NCI-H187 (cell line): ENCODE data around the gene SLC35A3.
"Not testable (repeated sequence)": the region's sequence is repeated elsewhere in the genome, so short reads cannot be mapped to it uniquely, and the experiment has no call there.

Source experiments
- DNase-seq, 2 experiments: peaks; one replicate each; lab custom pipeline; 2025; lab: John Stamatoyannopoulos, UW

The SLC35A3 gene

DNA sequence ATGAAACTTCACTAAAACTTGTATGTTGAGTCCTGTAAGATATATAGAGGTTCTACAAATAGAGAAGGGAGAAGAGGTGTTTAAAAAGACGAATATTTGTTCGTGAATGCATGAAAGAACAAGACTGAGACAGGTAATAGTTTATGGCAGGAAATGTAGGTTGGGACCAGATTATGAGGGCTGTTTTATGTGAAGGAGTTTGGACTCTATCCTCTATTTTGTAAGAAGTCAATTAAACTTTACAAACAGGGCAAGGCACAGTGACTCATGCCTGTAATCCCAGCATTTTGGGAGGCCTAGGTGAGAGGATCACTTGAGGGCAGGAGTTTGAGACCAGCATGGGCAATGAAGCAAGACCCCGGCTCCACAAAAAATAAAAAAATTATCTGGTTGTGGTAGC is 5.7 kb downstream of the SLC35A3 start:
- no peak for DNase-seq

DNA sequence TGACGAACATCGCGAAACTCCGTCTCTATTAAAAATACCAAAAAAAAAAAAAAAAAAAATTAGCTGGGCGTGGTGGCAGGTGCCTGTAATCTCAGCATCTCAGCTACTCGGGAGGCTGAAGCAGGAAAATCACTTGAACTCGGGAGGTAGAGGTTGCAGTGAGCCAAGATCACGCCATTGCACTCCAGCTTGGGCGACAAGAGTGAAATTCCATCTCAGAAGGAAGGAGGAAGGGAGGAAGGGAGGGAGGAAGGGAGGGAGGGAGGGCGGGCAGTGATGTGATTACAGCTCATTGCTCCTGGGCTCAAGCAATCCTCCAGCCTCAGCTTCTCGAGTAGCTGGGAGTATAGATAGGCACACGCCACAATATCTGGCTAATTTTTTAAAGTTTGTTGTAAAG is 7.5 kb downstream of the SLC35A3 start:
- not testable (repeated sequence) for DNase-seq

GRCh38 chr1:99978218-99978617 is 8.4 kb downstream of the SLC35A3 start:
- no peak for DNase-seq

GRCh38 chr1:99979091-99979490 is 9.3 kb downstream of the SLC35A3 start:
- DNase-seq: no peak

GRCh38 chr1:99980928-99981327 is 11.1 kb downstream of the SLC35A3 start:
- DNase-seq: no peak

GRCh38 chr1:99986656-99987225 is 16.9 kb downstream of the SLC35A3 start:
- no peak for DNase-seq

- DNase-seq: no peak
Observed at GRCh38 chr1:99988210-99988765, 18.5 kb downstream of the SLC35A3 start.

- DNase-seq: no peak
Observed at GRCh38 chr1:99992044-99992722, 22.4 kb downstream of the SLC35A3 start.

DNA sequence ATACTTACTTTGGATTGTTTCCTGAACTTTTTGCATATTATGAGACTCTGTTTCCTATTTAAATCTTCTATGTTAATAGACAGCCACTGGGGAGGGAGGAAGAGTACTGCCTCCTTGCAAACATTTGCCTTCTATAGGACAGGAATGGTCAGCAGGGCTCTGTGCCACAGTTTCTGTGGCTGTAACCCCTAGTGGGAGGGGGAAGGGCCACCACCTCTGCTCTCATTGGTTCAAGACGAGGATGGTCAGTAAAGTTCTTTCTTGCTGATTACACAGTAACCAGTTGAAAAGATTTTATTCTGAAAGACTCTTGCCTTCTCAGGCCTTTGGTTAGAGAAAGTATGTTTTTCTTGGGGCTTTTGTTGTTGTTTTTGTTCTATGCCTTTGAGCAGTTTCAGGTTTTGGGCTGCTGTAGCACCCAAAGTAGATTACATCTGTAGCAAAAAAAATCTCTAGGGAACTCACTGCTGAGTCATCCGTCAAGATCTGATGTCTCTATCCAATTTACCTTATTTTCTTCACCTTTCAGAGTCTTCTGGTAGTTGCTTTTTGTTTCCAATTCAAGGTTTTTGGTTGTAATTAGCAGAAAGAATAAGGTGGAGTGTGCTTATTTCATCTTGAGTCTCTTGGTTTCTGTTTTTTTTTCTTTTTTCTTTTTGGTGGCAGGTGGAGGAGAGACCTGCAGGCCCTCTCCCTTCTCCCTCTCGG is 23.1 kb downstream of the SLC35A3 start:
- DNase-seq: no peak

DNA sequence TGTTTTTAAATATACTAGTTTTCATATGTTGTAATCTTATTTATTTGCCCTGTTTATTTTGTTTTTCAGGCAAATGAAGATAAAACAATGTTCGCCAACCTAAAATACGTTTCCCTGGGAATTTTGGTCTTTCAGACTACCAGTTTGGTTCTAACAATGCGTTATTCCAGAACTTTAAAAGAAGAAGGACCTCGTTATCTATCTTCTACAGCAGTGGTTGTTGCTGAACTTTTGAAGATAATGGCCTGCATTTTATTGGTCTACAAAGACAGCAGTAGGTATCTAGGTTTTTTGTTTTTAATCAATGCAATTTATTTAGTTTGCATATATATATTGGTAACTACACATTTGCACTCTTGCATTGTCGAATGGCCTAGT is 23.7 kb downstream of the SLC35A3 start:
- DNase-seq: no peak

GRCh38 chr1:99994496-99994895 is 24.7 kb downstream of the SLC35A3 start:
- no peak for DNase-seq

GRCh38 chr1:99996951-99997350 is 27.2 kb downstream of the SLC35A3 start:
- DNase-seq: no peak

DNA sequence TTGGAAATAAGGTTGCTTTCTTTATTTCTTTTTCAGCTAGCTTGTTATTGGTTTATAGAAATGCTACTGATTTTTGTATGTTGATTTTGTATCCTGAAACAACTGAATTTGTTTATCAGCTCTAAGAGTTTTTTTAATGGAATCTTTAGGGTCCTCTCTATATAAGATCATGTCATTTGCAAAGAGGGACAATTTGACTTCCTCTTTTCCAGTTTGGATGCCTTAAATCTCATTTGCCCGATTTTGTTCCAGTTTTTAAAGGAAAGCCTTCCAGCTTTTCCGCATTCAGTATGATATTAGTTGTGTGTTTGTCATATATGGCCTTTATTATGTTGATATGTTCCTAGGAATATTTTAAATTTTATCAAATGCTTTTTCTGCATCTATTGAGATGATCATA is 31.7 kb downstream of the SLC35A3 start:
- no peak for DNase-seq

DNA sequence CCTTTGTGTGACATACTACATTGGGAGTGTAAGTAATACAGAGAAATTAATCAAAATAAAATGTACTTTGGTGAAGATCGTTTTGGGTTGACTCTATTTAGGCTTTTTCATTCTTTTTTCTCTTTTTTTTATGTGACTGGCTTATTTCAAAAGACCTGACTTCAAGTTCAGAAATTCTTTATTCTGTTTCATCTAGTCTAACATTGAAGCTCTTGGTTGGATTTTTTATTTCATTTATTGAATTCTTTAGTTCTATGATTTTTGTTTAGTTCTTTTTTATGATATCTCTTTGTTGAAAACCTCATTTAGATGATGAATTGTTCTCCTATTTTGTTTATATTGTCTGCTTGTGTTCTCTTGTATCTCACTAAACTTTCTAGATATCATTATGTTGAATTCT is 35.6 kb downstream of the SLC35A3 start:
- no peak for DNase-seq

DNA sequence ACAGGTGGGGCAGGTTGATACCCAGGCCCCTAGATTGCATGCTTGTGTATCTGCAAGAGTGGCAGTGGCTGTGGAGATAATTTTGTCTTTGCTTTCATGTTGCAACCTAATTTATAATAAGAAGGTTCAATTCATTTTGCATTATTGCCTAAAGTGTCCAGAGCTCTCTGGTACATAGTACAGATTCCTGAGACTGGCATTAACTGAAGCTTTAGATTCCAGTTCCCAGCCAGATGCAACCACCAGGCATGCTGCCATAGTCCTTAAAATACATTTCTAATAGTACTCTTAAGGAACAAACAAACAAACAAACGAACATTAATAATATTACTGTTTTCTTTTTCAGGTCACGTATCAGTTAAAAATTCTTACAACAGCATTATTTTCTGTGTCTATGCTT is 36.9 kb downstream of the SLC35A3 start:
- no peak for DNase-seq

DNA sequence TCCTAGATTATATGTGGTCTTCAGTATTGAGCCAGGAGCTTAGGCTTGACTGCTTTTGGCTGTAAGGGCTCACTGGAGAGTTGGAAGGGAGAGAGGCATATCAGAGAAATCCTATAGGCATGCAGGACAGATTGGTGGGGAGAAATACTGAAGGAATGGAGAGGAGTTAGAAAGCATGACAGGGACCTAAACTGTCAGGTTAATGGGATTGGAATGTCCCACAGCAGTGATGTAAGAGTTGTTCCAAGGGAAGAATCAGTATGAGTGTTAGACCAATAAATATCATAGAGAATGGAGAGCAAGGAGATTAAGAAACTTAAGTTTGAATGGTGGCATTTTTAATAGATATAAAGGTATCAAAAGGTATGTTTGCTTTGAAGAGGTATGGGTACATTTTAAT is 39.7 kb downstream of the SLC35A3 start:
- no peak for DNase-seq

DNA sequence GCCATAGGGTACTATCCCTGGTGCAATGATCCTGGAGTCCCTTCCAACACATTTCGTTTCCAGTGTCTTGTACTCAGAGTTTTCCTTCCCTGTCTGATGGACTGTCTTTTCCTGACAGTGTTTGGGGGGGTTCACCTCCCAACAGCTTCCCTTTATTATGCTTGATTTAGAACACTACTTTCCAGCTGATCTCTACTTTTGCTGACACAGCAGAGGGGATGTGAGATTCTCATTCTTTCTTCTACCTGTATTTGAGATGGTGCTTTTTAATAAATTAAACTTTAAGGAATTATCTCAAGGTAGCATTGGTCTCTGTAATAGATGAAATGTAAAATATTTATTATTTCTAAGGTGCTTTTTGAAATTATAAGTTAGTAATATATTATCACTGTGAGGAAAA is 41.0 kb downstream of the SLC35A3 start:
- DNase-seq: no peak

DNA sequence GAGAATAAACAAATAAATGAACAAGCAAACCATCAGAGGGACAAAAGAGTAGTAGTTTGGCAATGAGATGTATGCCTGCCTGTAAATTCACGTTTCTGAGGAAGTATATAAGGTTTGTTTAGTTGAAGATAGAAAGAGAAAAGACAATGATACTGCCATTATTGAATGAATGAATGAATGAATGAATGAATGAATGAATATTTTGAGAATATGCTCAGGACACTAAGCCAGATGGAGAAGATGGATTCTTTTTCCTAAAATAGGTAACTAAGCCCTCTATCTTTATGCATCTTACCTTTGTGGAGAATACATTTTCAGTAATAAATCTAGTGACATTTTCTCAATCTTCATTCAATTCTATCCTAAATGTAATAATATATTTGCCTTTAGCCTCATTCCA is 49.4 kb downstream of the SLC35A3 start:
- DNase-seq: no peak

DNA sequence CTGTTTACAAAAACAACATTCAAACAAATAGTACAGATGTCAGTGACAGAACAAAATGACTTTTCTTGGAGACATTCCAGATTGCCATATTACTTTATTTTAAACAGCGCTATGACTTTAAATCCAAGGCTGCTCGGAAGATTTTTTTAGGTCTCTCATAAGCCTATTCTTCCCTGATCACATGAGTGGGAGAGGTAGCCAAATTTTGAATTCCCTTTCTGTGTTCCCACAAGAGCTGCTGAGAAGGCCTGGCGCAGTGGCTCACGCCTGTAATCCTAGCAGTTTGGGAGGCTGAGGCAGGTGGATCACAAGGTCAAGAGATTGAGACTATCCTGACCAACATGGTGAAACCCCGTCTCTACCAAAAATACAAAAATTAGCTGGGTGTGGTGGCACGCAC is 53.7 kb downstream of the SLC35A3 start:
- DNase-seq: no peak

DNA sequence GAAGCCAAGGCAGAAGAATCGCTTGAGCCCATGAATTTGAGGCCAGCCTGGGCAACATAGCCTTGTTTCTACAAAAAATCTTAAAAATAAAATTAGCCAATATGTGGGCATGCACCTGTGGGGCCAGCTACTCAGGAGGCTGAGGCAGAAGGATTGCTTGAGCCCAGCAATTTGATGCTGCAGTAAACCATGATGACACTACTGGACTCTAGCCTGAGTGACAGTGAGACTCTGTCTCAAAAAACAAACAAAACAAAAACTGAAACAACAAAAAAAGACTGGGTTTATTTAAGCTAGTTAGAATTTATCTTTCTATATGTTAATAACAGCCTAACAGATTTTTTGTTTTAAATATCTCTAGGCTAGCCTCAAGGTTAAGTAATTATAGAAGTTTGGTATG is 57.4 kb downstream of the SLC35A3 start:
- no peak for DNase-seq

DNA sequence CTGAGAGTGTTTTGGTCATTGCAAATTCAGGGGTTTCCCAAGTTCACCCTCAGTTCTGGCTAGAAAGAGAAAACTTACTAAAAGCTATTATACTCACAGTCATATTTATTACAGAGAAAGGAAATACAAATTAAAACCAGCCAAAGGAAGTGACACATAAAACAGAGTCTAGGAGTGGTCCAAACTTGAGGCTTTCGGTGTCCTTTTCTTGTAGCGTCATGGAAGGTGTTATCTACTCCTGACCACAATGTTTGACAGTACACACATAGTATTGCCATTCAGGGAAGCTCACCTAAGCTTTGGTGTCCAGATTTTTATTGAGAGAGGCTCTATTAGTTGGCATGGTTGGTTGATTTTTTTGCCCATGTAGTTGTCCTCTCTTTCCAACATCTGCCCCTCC is 59.0 kb downstream of the SLC35A3 start:
- no peak for DNase-seq

DNA sequence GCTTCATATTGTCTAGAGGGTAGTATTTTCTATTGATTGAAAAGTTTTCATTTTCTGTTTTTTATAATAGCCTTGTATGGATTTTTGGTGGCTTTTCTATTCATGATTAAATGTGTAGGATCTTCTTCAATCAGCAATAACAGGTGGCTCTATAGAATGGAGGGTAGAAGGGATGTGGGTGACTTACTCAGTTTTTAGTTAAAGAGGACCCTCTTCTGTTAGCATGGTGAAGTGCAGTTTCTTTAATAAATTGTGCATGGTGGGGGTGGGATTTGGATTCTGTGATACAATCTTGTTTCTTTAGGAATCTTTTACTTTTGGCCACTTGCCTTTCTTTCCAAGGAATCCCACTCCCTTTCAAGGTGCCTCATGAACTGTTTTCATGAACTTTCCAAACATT is 64.7 kb downstream of the SLC35A3 start:
- no peak for DNase-seq

- no peak for DNase-seq
Observed at GRCh38 chr1:100035214-100035613, 65.4 kb downstream of the SLC35A3 start.
